Pancreas (tissue), 10 donors: Measurements from ENCODE around the gene RNFT2. TPM values are rescaled to one million over a fixed set of nuclear protein-coding genes. Genes with fewer than 3 reads are reported as not detected.

Source experiments
- ATAC-seq, 4 donors: fragments of 200-7000 bp; cut with Tn5 transposase; one replicate each; pipeline versions ENCODE4 v1.8.0 to v1.9.1; 2020; ENCODE audit warnings: mild to moderate bottlenecking in 4 of 4, moderate library complexity in 4 of 4
- DNase-seq, 6 donors: peaks; one replicate each; pipeline ENCODE4 v3.0.0-alpha.2; 2020
- FAIRE-seq: peaks from 2 replicates; lab custom pipeline; 2012; peaks lifted over from hg19 to GRCh38; lab: Jason Lieb, UNC
- H3K27ac ChIP-seq, 4 donors: fragments of 200-600 bp; sonication (generic); 1 replicate in 3 of 4; 2 replicates in 1 of 4; pipeline versions ENCODE4 v1.5.0 to v1.8.0; 2020
- H3K27me3 ChIP-seq, 4 donors: fragments of 200-600 bp; one replicate each; pipeline ENCODE4 v1.8.0; 2021
- H3K36me3 ChIP-seq, 3 donors: fragments of 200-600 bp; sonication (generic) in 1 of 3; one replicate each; pipeline versions ENCODE4 v1.5.0 to v1.8.0; 2020 to 2021
- H3K4me1 ChIP-seq, 3 donors: fragments of 200-600 bp; one replicate each; pipeline ENCODE4 v1.8.0; 2021
- H3K4me3 ChIP-seq, 4 donors: fragments of 200-600 bp; sonication (generic) in 2 of 4; one replicate each; pipeline versions ENCODE4 v1.5.0 to v1.8.0; 2020 to 2021
- H3K9me3 ChIP-seq, 4 donors: fragments of 200-600 bp; one replicate each; pipeline ENCODE4 v1.8.0; 2021
- WGBS, 2 donors: extraction: QIAGEN DNeasy Blood & Tissue Kit; methylation state at CpG; one replicate each; pipeline ENCODE4 v1.1.7; 2013; 5-methylcytosine and 5-hydroxymethylcytosine counted together
- intact Hi-C, 3 donors: fragments of 100-400 bp; cut with DNase I; formaldehyde crosslinking; loops; one replicate each; pipeline versions ENCODE4 v1.11.1 to v1.14.2; 2022
- polyA plus RNA-seq, 2 donors: library from polyadenylated mRNA; stranded (reverse); fragments of 200-250 nt; gene quantifications; one replicate each; pipeline ENCODE4 v1.2.3, GENCODE V29; 2013
- total RNA-seq, 6 donors: library from RNA; stranded (reverse); fragmentation: NEBNext Ultra II Directional in 4 of 6; extraction: Animal tissue kit (Norgen Biotek cat#: 25700) in 4 of 6; gene quantifications; one replicate each; pipeline versions ENCODE4 v1.2.1 to v1.2.4, GENCODE V29; 2021 to 2023
- TF ChIP-seq, protein P1 (sequence below), 4 donors: fragments of 200-600 bp; sonication (generic) in 3 of 4; IDR thresholded peaks; one replicate each; pipeline versions ENCODE4 v1.5.0 to v1.8.0; 2021; ENCODE audit warnings: antibody characterized with exemption in 4 of 4
- donor health status: healthy with polysubstance abuse.
- donor health status: DM: no; HTN: no; CAD: no; lungs with moderate emphysema.
- donor health status: DM: no; HTN: no; CAD: no.
- donor health status: control.
- donor health status: control.
- donor health status: Bipolar disorder and iron deficiency.
- donor health status: DM: yes; HTN: yes; CAD: no.
- donor health status: DM: no; HTN: no; CAD: no.
- donor health status: DM: no; HTN: no; CAD: no.
- donor health status: DM: yes; HTN: yes; CAD: no.

RNFT2 gene
- total and polyA plus RNA-seq, 8 donors, result 0.51 to 2.6 (median 1.5) TPM

DNA sequence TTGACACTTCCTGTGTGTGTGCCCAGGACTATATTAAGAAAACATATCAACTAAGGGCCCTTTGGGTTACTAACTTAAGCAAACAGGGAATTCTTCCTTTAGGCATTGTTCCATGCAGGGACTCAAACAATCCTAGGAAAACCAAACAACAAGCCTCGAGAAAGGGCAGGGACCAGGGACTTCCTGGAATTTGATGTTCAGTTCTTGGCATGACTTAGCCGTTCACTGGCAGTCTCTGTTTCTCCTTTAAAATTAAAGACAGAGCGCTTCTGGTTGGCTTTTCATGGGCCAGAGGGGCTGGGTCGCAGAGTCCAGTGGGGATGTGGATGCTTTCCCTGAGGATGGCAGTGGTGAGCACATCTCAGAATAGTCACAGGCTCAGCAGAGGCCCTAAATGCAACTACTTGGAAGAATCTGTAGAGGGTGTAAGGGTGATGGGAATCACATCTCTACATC, 35.2 kb downstream of the RNFT2 start:
- H3K36me3 ChIP-seq, result no peaks in the 10 kb centered on the region
- no peaks in the 10 kb centered on the region for H3K4me1 ChIP-seq
- ATAC-seq (no peak), FAIRE-seq (no peak), DNase-seq (no peak)
- H3K9me3 ChIP-seq, result no peaks in the 10 kb centered on the region
- no peaks in the 10 kb centered on the region for H3K27me3 ChIP-seq
- TF ChIP-seq, protein P1, sequence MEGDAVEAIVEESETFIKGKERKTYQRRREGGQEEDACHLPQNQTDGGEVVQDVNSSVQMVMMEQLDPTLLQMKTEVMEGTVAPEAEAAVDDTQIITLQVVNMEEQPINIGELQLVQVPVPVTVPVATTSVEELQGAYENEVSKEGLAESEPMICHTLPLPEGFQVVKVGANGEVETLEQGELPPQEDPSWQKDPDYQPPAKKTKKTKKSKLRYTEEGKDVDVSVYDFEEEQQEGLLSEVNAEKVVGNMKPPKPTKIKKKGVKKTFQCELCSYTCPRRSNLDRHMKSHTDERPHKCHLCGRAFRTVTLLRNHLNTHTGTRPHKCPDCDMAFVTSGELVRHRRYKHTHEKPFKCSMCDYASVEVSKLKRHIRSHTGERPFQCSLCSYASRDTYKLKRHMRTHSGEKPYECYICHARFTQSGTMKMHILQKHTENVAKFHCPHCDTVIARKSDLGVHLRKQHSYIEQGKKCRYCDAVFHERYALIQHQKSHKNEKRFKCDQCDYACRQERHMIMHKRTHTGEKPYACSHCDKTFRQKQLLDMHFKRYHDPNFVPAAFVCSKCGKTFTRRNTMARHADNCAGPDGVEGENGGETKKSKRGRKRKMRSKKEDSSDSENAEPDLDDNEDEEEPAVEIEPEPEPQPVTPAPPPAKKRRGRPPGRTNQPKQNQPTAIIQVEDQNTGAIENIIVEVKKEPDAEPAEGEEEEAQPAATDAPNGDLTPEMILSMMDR (IDR thresholded peaks at IDR 0.05), result no peak
- no peak overlapping the region for H3K4me3 ChIP-seq
- H3K27ac ChIP-seq, result no peak overlapping the region
- WGBS, 2 donors, result 68 to 77% methylated on average over 4 of the region's 4 CpGs
- intact Hi-C loops, result no loop called here

DNA sequence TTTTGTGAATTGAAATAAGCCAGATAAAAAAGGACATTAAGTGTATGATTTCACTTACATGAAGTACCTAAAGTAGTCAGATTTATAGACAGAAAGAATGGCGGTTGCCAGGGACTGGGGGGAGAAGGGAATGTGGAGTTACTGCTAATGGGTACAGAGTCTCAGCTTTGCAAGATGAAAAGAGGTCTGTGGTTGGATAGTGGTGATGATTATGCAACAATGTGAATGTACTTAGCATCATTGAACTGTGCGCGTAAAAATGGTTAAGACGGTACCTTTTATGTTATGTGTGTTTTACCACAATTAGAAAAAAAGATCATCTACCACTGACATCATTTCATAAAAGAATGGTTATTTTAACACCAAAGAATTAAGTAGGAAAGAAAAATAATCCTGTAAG, 35.9 kb downstream of the RNFT2 start:
- FAIRE-seq, result no peak
- 70 to 83% methylated on average over 4 of the region's 4 CpGs for WGBS, 2 donors
- no peak overlapping the region for H3K27ac ChIP-seq
- intact Hi-C loops, result no loop called here
- no peaks in the 10 kb centered on the region for H3K27me3 ChIP-seq
- no peak for DNase-seq
- TF ChIP-seq, protein P1 (IDR thresholded peaks at IDR 0.05), result no peak
- no peaks in the 10 kb centered on the region for H3K4me1 ChIP-seq
- ATAC-seq, result no peak
- H3K4me3 ChIP-seq, result no peak overlapping the region
- H3K36me3 ChIP-seq, result no peaks in the 10 kb centered on the region
- H3K9me3 ChIP-seq, result no peaks in the 10 kb centered on the region

DNA sequence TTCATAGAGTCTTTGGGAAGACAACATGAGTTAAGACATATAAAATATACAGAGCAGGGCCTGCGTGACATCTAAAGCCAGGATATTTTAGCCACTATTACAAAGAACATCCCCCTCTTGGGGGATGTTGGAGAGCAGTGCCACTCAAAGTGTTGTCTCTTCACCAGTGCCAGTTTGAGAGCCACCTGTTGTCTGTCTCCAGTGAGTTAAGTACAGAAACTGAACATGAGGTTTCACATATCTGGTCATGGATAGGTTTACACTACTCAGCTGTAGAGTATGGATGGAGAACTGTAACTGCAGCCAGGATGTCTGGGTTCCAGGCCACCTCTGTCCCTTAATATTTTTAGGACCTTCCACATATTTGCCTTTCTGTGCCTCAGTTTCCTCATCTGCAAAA, 39.1 kb downstream of the RNFT2 start:
- no peaks in the 10 kb centered on the region for H3K36me3 ChIP-seq
- no peak for DNase-seq

DNA sequence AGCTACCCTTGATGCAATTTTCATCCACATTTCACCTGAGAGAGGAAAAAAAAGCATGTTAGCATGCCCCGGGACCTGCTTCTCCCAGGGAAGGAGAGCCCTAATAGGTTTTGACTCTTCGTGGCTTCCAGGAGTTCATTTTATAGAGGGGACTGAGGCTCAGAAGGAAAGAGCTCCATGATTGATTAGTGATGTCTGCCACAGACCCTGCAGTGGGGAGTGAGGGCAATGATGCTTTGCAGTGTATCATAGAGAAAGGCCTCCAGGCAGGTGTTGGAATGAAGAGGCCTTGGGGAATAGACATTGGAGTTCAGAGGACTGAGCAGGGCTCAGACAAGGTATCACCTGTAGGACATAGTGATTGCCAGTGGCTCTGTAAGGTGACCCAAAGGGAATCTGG, 41.5 kb downstream of the RNFT2 start:
- DNase-seq (no peak), ATAC-seq (no peak), FAIRE-seq (no peak)
- no peak overlapping the region for H3K27ac ChIP-seq
- TF ChIP-seq, protein P1 (IDR thresholded peaks at IDR 0.05), result no peak
- H3K36me3 ChIP-seq, result no peaks in the 10 kb centered on the region
- 85 to 94% methylated on average over 2 of the region's 2 CpGs for WGBS, 2 donors
- intact Hi-C loops, result no loop called here
- no peaks in the 10 kb centered on the region for H3K4me1 ChIP-seq
- no peaks in the 10 kb centered on the region for H3K27me3 ChIP-seq
- H3K4me3 ChIP-seq, result no peak overlapping the region
- H3K9me3 ChIP-seq, result no peaks in the 10 kb centered on the region

More for the DNA sequence above, 39.1 kb downstream of the RNFT2 start:
- 95 to 100% methylated on average over 1 of the region's 1 CpG for WGBS, 2 donors
- ATAC-seq (no peak), FAIRE-seq (no peak)
- TF ChIP-seq, protein P1 (IDR thresholded peaks at IDR 0.05), result no peak
- H3K27me3 ChIP-seq, result no peaks in the 10 kb centered on the region
- H3K9me3 ChIP-seq, result no peaks in the 10 kb centered on the region
- intact Hi-C loops, result no loop called here
- H3K4me3 ChIP-seq, result no peak overlapping the region
- no peak overlapping the region for H3K27ac ChIP-seq
- no peaks in the 10 kb centered on the region for H3K4me1 ChIP-seq

DNA sequence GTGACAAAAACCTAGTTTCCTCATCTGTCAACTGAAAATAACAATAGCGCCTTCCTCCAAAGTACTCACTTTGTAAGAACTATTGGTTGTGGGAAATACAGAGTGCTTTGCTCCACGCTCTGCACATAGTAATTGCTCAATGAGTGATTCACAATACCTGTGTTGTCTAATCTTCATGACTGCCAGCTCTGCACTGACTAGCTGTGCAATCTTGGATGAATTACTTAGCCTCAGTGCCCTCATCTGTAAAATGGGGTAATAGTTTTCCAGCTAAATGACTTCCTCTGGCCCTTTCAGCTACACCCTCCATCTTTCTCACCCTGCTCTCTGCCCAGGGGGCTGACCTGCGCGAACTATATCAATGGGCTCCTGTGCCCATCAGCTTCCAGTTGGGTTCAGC, 42.8 kb downstream of the RNFT2 start:
- Histone ChIP-seq H3K36me3 (no peaks in the 10 kb centered on the region), H3K27me3 (no peaks in the 10 kb centered on the region), H3K4me1 (no peaks in the 10 kb centered on the region), H3K4me3 (no peak overlapping the region), H3K27ac (no peak overlapping the region), H3K9me3 (no peaks in the 10 kb centered on the region)
- no peak for ATAC-seq
- TF ChIP-seq, protein P1 (IDR thresholded peaks at IDR 0.05), result no peak
- no peak for DNase-seq
- whole genome bisulfite sequencing, 2 donors, result 72 to 85% methylated on average over 4 of the region's 4 CpGs
- intact Hi-C loops, result no loop called here
- no peak for FAIRE-seq
